ENCODE measurements around the gene COL16A1. TPM values are rescaled to one million over a fixed set of nuclear protein-coding genes. Genes with fewer than 3 reads are reported as not detected.

Gene COL16A1
- total and polyA plus RNA-seq, 4 donors, result 0.43 to 3.8 (median 2.3) TPM

GRCh38 chr1:31627930-31628559 lies 75.8 kb downstream of the COL16A1 start:
- no peak for DNase-seq (ENCODE audit: low spot score)
- no peaks in the 10 kb centered on the region for H3K4me1 ChIP-seq (ENCODE audit: control insufficient read depth in 4 of 4, insufficient read depth in 4 of 4, low read length in 3 of 4)
- no peaks in the 10 kb centered on the region for H3K27me3 ChIP-seq (ENCODE audit: control insufficient read depth in 4 of 4, insufficient read depth in 4 of 4, low read length in 3 of 4)
- peaks cover 14 to 52% (median 40%) of the 10 kb centered on the region in 4 donors for H3K36me3 ChIP-seq (ENCODE audit: control insufficient read depth in 4 of 4, insufficient read depth in 3 of 4, low read depth in 1 of 4, low read length in 3 of 4)
- H3K9me3 ChIP-seq (ENCODE audit: control insufficient read depth in 4 of 4, low read length in 3 of 4), result no peaks in the 10 kb centered on the region
- 87% methylated on average over 11 of the region's 11 CpGs for WGBS
- no peak overlapping the region for H3K9ac ChIP-seq (ENCODE audit: low read depth in 1 of 2, low read length in 2 of 2)
- H3K4me3 ChIP-seq (ENCODE audit: low read depth in 1 of 3, low read length in 3 of 3), result no peak overlapping the region
- H3K27ac ChIP-seq (ENCODE audit: low read depth in 1 of 2, low read length in 2 of 2), result no peak overlapping the region
- TF ChIP-seq HNF4G (IDR thresholded peaks at IDR 0.05) (no peak), RXRA (IDR thresholded peaks at IDR 0.05) (no peak), GABPA (IDR thresholded peaks at IDR 0.05 in 1 of 2, conservative IDR thresholded peaks at IDR 0.05 in 1 of 2) (no peak), JUND (IDR thresholded peaks at IDR 0.05) (no peak), SP1 (IDR thresholded peaks at IDR 0.05) (no peak), TAF1 (conservative IDR thresholded peaks at IDR 0.05) (no peak), YY1 (IDR thresholded peaks at IDR 0.05) (no peak), EGR1 (IDR thresholded peaks at IDR 0.05; ENCODE audit: low read depth in 2 of 2) (no peak), ATF3 (IDR thresholded peaks at IDR 0.05) (no peak), NR2F2 (IDR thresholded peaks at IDR 0.05) (no peak)

GRCh38 chr1:31627301-31627929 lies 76.4 kb downstream of the COL16A1 start:
- H3K9me3 ChIP-seq (ENCODE audit: control insufficient read depth in 4 of 4, low read length in 3 of 4), result no peaks in the 10 kb centered on the region
- DNase-seq (ENCODE audit: low spot score), result no peak
- WGBS, result 80% methylated on average over 13 of the region's 13 CpGs
- no peak overlapping the region for H3K9ac ChIP-seq (ENCODE audit: low read depth in 1 of 2, low read length in 2 of 2)
- H3K27me3 ChIP-seq (ENCODE audit: control insufficient read depth in 4 of 4, insufficient read depth in 4 of 4, low read length in 3 of 4), result no peaks in the 10 kb centered on the region
- no peaks in the 10 kb centered on the region for H3K4me1 ChIP-seq (ENCODE audit: control insufficient read depth in 4 of 4, insufficient read depth in 4 of 4, low read length in 3 of 4)
- peaks cover 13 to 46% (median 34%) of the 10 kb centered on the region in 4 donors for H3K36me3 ChIP-seq (ENCODE audit: control insufficient read depth in 4 of 4, insufficient read depth in 3 of 4, low read depth in 1 of 4, low read length in 3 of 4)
- TF ChIP-seq JUND (IDR thresholded peaks at IDR 0.05) (no peak), FOXA1 (IDR thresholded peaks at IDR 0.05) (no peak), FOXA2 (IDR thresholded peaks at IDR 0.05) (no peak), TAF1 (conservative IDR thresholded peaks at IDR 0.05) (no peak), SP1 (IDR thresholded peaks at IDR 0.05) (no peak), HNF4G (IDR thresholded peaks at IDR 0.05) (no peak), GABPA (IDR thresholded peaks at IDR 0.05 in 1 of 2, conservative IDR thresholded peaks at IDR 0.05 in 1 of 2) (no peak), RXRA (IDR thresholded peaks at IDR 0.05) (no peak), MAX (IDR thresholded peaks at IDR 0.05) (no peak), YY1 (IDR thresholded peaks at IDR 0.05) (no peak), RAD21 (IDR thresholded peaks at IDR 0.05) (no peak), NR2F2 (IDR thresholded peaks at IDR 0.05) (no peak), ATF3 (IDR thresholded peaks at IDR 0.05) (no peak), CTCF (IDR thresholded peaks at IDR 0.05; ENCODE audit: low read depth, low read length, missing input control) (no peak), EGR1 (IDR thresholded peaks at IDR 0.05; ENCODE audit: low read depth in 2 of 2) (no peak), HNF4A (conservative IDR thresholded peaks at IDR 0.05) (no peak)
- TF ChIP-seq, protein P1, sequence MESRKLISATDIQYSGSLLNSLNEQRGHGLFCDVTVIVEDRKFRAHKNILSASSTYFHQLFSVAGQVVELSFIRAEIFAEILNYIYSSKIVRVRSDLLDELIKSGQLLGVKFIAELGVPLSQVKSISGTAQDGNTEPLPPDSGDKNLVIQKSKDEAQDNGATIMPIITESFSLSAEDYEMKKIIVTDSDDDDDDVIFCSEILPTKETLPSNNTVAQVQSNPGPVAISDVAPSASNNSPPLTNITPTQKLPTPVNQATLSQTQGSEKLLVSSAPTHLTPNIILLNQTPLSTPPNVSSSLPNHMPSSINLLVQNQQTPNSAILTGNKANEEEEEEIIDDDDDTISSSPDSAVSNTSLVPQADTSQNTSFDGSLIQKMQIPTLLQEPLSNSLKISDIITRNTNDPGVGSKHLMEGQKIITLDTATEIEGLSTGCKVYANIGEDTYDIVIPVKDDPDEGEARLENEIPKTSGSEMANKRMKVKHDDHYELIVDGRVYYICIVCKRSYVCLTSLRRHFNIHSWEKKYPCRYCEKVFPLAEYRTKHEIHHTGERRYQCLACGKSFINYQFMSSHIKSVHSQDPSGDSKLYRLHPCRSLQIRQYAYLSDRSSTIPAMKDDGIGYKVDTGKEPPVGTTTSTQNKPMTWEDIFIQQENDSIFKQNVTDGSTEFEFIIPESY (IDR thresholded peaks at IDR 0.05), result no peak
- TF ChIP-seq, protein P2, sequence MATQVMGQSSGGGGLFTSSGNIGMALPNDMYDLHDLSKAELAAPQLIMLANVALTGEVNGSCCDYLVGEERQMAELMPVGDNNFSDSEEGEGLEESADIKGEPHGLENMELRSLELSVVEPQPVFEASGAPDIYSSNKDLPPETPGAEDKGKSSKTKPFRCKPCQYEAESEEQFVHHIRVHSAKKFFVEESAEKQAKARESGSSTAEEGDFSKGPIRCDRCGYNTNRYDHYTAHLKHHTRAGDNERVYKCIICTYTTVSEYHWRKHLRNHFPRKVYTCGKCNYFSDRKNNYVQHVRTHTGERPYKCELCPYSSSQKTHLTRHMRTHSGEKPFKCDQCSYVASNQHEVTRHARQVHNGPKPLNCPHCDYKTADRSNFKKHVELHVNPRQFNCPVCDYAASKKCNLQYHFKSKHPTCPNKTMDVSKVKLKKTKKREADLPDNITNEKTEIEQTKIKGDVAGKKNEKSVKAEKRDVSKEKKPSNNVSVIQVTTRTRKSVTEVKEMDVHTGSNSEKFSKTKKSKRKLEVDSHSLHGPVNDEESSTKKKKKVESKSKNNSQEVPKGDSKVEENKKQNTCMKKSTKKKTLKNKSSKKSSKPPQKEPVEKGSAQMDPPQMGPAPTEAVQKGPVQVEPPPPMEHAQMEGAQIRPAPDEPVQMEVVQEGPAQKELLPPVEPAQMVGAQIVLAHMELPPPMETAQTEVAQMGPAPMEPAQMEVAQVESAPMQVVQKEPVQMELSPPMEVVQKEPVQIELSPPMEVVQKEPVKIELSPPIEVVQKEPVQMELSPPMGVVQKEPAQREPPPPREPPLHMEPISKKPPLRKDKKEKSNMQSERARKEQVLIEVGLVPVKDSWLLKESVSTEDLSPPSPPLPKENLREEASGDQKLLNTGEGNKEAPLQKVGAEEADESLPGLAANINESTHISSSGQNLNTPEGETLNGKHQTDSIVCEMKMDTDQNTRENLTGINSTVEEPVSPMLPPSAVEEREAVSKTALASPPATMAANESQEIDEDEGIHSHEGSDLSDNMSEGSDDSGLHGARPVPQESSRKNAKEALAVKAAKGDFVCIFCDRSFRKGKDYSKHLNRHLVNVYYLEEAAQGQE (IDR thresholded peaks at IDR 0.05), result no peak
- H3K4me3 ChIP-seq (ENCODE audit: low read depth in 1 of 3, low read length in 3 of 3), result no peak overlapping the region
- H3K27ac ChIP-seq (ENCODE audit: low read depth in 1 of 2, low read length in 2 of 2), result no peak overlapping the region

All from liver (tissue), 9 donors.